Lung microvascular endothelial cell (primary cell): ENCODE results near the gene XPC. TPM values are rescaled to one million over a fixed set of nuclear protein-coding genes. Genes with fewer than 3 reads are reported as not detected.
"Not testable (repeated sequence)": the region's sequence is repeated elsewhere in the genome, so short reads cannot be mapped to it uniquely, and the experiment has no call there.

Experiments
- DNase-seq, 2 donors: peaks; one replicate each; pipeline versions ENCODE4 v3.0.0 to v3.0.0-alpha.2; 2010; ENCODE audit warnings: low read depth in 2 of 2
- total RNA-seq: library from RNA; depleted of rRNA; stranded (reverse); fragments of >200 nt; gene quantifications from 2 replicates; pipeline ENCODE4 v1.2.1, GENCODE V29; 2014

Gene XPC
- 26.0 and 31.6 TPM in 2 replicates for total RNA-seq

- peak; percentile 99 for DNase-seq
Observed at GRCh38 chr3:14178247-14179113, at the start of gene XPC, which contains the start of gene LSM3. Gene XPC (minus strand): TSS chr3:14178601. CDS start chr3:14178568, 33 bp downstream. Gene LSM3 (plus strand): TSS chr3:14178817. CDS start chr3:14178861, 44 bp downstream.

- no peak for DNase-seq
Observed at GRCh38 chr3:14227856-14228255, 49.5 kb upstream of the XPC start.

DNA sequence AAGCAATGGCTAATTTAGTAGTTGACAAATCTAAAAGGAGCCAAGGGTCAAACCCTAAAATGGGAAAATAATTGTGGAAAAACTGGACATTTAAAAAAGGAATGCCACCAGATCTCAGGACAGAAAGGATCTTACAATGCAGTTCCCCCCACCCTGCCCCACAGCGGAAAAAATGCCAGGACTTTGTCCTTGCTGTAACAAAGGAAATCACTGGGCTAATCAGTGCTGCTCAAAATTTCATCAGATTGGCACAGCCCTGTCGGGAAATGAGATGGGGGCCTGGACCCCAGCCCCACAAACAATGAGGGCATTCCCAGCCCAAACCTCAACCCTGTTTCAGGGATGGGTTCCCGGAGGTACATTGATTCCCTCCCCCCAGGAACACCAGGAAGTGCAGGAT is 48.0 kb upstream of the XPC start:
- DNase-seq = not testable (repeated sequence)

- peak in 1 of 2 donors; percentile 55 for DNase-seq
Observed at GRCh38 chr3:14225421-14225820, 47.0 kb upstream of the XPC start.

GRCh38 chr3:14224895-14225294 is 46.5 kb upstream of the XPC start:
- peak in 1 of 2 donors; percentile 54 for DNase-seq

DNA sequence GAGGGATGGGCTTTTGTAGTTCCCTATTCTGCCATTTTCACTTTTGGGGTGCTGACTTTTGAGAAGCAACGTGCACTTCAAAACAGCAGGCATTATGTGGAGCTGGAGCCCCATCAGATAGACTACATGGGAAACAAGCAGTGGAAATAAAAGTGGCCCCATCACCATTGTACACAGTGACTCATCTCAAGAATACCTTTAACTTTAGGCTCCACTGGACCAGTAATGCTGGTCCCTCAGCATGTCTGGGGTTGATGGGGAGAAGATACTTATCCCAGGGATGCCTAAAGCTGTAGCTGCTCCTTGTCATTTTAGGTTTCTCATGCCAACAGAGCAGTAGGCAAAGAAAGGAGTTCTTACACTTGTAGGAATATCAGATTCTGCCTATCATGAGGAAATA is 45.2 kb upstream of the XPC start:
- DNase-seq = no peak

- no peak for DNase-seq
Observed at GRCh38 chr3:14222900-14223594, 44.6 kb upstream of the XPC start.

DNA sequence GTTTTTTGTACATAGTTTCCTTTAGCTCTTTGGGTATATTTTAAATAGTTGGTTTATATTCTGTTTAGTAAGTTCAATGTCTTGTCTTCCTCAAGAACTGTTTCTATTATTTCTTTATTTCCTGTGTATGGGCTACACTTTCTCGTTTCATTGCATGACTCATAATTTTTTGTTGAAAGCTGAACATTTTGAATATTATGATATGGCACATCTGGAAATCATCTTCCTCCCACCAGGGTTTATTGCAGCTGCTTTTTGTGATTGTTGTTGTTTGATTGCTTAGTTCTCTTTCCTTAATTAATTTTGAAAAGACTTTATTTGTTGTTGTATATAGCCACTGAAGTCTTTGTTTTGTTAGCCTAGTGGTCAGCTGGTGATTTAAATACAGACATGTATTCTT is 44.1 kb upstream of the XPC start:
- DNase-seq = no peak

DNA sequence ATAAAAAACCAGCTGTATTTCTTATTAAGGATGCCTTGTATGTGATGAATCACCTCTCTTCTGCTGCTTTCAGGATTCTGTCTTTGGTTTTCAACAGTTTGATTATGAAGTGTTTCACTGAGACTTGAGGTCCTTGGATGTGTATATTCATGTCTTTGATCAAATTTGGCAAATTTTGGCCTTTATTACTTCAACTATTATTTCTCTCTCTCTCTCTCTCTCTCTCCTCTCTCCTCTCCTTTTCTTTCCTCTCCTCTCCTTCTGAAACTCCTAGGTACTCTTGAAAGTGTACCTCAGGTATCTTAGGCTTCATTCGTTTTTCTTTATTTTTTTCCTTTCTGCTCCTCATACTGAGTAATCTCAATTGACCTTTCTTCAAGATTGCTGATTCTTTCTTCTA is 43.5 kb upstream of the XPC start:
- DNase-seq = no peak

GRCh38 chr3:14220933-14221332 is 42.5 kb upstream of the XPC start:
- no peak for DNase-seq

DNA sequence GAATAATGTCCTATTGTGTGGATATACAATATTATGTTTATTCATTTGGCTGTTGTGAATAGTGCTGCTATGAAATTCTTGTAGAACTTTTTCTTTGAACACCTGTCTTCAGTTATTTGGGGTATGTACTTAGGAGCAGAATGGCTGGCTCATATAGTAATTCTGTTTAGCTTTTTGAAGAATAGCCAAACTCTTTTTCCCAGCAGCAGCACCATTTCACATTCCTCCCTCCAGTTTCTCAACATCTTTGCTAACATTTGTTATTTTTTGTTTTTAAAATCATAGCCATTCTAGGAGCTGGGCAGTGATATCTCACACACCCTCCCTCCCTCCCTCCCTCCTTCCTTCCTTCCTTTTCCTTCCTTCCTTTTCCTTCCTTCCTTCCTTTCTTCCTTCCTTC is 40.0 kb upstream of the XPC start:
- DNase-seq = no peak

DNA sequence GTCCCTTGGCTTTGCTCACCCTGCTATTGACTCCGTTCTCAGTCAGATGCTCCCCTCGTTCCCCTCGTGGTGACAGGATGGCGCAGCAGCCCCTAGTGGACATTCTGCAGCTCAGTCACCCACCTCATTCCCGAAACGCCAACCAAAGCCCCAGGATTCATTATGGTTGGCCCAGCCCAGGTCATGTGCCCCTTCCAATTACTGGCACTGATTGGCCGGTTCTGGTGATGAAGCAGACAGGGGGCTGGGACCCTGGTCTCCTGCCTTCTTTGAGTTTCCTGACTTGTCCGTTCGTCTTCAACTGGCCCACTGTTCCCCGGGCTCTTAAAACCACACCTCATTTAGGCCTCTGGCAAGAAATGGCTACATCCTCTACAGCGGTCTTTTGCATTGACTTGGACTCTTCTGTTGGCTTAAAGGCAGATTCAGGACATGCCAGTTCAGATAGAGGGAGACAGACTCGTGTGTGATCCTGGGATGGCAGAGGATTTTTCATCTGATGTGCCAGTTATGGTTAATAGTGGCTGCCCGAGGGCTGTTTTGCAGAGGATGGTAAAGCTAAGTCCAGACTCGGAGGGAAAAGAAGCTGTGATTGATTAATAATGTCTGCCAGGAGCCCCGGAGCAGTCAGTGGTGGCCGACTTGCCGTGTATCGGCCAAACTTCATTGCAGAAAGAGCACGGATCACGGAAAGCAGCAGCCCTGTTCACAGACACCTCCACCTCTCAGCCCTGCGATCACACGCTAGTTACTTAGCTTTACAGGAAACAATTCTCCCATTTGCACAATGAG is 38.1 kb upstream of the XPC start:
- peak; percentile 62 to 75 for DNase-seq

GRCh38 chr3:14214764-14215163 is 36.4 kb upstream of the XPC start:
- DNase-seq = no peak

DNA sequence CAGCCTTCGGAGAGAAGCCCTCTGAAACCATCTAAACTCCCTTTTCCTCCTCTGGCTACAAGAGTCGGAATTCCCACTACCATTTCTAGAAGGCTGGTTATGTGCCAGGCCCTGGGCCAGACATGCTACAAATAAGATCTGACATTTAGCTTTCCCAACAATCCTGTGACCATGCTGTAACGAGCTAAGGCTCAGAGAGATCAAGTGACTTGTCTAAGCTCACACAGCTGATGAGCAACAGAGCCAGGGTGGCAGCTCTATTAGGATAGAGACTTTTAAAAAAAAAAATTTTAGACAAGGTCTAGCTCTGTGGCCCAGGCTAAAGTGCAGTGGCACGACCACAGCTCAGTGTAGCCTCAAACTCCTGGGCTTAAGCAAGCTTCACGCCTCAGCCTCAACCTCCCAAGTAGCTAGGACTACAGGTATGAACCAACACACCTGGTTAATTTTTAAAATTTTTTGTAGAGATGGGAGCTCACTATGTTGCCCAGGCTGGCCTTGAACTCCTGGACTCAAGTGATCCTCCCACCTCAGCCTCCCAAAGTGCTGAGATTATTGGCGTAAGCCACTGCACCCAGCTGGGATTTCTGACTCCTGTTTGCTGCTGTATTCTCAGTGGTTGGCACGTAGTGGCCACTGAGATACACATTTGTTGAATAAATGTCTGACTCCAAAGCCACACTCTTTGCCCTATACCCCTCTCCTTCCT is 34.8 kb upstream of the XPC start:
- DNase-seq = no peak

DNA sequence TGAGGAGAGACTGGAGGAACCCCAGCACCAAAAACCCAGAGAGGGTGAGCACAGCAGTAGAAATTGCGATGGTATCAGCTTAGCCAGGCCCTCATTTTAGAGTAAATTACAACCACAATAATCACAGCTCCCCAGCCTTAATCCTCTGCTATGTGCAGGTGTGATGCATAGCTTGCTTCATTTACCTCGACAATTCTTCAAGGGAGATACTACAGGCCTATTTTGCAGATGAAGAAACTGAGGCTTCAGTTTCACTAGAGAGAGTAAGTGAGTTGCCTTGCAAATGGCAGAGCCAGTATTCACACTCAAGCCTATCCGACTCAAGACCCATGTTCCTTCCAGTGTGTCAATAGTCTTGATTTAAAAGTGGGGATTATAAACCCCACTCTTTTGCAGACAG is 33.6 kb upstream of the XPC start:
- no peak for DNase-seq

DNA sequence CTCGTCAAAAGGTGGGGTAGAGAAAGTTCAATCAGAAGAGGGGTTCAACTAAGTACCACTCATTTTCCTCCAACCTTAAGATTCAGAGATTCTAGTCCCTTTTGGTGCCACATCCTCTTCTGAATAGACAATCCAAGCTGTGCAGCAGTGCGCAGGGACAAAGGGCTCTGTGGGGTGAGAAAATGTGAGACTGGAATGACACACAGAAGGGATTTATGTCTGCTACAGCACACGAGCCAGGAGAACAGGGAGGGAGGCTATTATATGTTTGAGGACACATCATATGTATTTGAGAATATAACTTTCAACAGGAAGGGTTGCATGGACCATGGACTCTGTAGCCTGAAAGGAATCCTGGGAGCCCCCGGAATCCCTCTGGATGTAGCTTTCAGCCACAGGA is 33.2 kb upstream of the XPC start:
- DNase-seq = no peak

GRCh38 chr3:14210843-14211594 is 32.6 kb upstream of the XPC start:
- no peak for DNase-seq

- DNase-seq = no peak
Observed at GRCh38 chr3:14210290-14210688, 31.9 kb upstream of the XPC start.

DNA sequence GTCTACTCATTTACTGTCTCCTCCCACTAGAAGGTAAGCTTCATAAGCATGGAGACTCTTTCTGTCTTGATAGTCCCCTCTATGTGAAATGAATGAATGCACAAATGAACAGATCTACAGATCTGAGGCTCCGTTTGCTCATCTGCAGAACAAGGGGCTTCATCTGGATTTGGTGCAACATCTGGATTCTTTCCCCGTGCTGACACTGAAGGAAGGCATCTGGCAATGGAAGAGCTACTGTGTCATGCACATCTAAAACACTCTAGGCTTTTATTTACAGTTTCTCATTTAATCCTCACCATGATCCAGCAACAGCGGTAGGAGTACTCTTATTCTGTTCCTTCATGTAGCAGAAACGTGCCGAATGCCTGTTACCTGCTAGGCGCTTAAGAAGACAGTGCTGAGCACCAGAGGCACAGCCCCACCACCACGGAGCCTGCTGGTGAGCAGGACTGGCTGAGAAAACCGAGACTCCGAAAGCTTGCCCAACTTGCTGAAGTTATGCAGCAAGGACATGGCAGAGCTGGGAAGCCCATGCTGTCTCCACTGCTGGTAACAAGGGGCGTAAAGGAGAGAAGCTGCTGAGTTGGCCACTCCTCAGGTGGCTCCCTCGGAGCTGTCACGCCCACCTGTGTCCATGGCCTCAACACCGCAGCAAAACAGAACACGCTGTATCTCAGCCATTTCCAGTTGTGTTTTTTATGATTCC is 31.3 kb upstream of the XPC start:
- DNase-seq = no peak

DNA sequence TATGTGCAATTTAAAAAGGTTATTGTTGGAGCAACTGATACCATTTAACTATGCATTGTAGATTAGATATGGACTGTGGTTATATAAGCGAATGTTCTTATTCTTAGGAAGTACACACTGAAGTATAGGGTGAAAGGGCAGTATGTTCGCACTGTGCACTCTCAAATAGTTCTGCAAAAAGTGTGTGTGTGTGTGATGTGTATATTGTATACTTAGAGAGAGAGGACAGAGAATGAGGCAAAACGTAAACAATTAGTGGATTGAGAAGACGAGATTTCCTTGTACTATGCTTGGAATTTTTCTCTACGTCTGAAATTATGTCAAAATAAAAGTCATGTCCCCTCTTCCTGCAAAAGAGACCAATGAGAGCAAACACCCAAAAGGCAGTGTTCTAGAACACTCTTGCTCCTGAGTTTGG is 30.6 kb upstream of the XPC start:
- no peak for DNase-seq
